MM.1S (cell line): ENCODE results near the gene BMPR1A.

Experiments used
- EZH2 ChIP-seq: fragments of 300-600 bp; sonication (generic); optimal IDR thresholded peaks from 2 replicates; pipeline ENCODE3; 2017; ENCODE audit warnings: low read depth, mild to moderate bottlenecking, antibody characterized with exemption, low read length, mixed read lengths
- EZH2phosphoT487 ChIP-seq: fragments of 300-600 bp; sonication (generic); IDR thresholded peaks from 2 replicates; pipeline ENCODE4 v1.6.1; 2018; ENCODE audit warnings: antibody characterized with exemption, low read length
- TF ChIP-seq, protein P1 (sequence below): fragments of 300-600 bp; sonication (generic); IDR thresholded peaks from 2 replicates; pipeline ENCODE4 v1.5.1; 2016; ENCODE audit warnings: antibody characterized with exemption, low read length, mixed read lengths

- TF ChIP-seq, protein P1, sequence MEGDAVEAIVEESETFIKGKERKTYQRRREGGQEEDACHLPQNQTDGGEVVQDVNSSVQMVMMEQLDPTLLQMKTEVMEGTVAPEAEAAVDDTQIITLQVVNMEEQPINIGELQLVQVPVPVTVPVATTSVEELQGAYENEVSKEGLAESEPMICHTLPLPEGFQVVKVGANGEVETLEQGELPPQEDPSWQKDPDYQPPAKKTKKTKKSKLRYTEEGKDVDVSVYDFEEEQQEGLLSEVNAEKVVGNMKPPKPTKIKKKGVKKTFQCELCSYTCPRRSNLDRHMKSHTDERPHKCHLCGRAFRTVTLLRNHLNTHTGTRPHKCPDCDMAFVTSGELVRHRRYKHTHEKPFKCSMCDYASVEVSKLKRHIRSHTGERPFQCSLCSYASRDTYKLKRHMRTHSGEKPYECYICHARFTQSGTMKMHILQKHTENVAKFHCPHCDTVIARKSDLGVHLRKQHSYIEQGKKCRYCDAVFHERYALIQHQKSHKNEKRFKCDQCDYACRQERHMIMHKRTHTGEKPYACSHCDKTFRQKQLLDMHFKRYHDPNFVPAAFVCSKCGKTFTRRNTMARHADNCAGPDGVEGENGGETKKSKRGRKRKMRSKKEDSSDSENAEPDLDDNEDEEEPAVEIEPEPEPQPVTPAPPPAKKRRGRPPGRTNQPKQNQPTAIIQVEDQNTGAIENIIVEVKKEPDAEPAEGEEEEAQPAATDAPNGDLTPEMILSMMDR: no peak
- no peak for TF ChIP-seq EZH2
- no peak for TF ChIP-seq EZH2phosphoT487
These were observed 67.7 kb downstream of the BMPR1A start for GRCh38 chr10:86824151-86824550.
